Measurements from ENCODE around the gene DYNLL2. TPM values are rescaled to one million over a fixed set of nuclear protein-coding genes. Genes with fewer than 3 reads are reported as not detected.
"Not testable (repeated sequence)": the region's sequence is repeated elsewhere in the genome, so short reads cannot be mapped to it uniquely, and the experiment has no call there.

The DYNLL2 gene
- polyA plus RNA-seq, 3 donors: 84.2 to 84.8 (median 84.4) TPM

- DNase-seq (ENCODE audit: low read depth in 3 of 3, low spot score in 2 of 3): no peak
Measured at GRCh38 chr17:58097384-58098088, 14.3 kb downstream of the DYNLL2 start.

- no peak for DNase-seq (ENCODE audit: low read depth in 3 of 3, low spot score in 2 of 3)
Measured at GRCh38 chr17:58100506-58100905, 17.3 kb downstream of the DYNLL2 start.

GRCh38 chr17:58101898-58102297 lies 18.7 kb downstream of the DYNLL2 start:
- not testable (repeated sequence) for DNase-seq (ENCODE audit: low read depth in 3 of 3, low spot score in 2 of 3)

GRCh38 chr17:58105093-58105492 lies 21.9 kb downstream of the DYNLL2 start:
- DNase-seq (ENCODE audit: low read depth in 3 of 3, low spot score in 2 of 3): no peak

DNA sequence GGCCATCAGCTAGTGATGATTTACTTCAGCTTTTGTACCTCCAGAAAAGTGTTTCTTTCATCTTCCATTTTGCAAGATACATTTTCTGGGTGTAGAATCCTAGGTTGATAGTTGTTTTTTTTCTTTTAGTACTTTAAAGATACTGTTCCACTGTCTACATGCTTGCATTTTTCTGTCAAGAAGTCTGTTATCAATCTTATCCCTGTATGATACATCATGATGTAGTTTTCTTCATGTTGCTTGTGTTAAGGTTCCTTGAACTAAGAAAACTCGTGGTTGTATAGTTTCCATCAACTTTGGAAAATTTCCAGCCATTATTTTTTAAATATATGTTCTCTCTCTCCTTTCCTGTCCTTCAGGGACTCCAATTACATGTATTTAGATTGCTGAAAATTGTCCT lies 24.1 kb downstream of the DYNLL2 start:
- no peak for DNase-seq (ENCODE audit: low read depth in 3 of 3, low spot score in 2 of 3)

DNA sequence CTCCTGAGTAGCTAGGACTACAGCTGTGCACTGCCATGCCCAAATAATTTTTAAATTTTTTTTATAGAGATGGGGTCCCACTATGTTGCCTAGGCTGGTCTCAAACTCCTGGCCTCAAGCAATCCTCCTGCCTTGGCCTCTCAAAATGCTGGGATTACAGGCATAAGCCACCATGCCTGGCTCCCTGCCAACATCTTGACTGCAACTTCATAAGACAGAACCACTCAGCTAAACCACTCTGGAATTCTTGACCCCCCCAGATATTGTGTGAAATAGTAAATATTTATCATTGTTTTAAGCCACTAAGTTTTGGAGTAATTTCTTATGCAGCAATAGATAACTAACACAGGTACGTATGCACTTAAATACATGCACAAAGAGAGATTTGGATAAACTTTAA lies 26.0 kb downstream of the DYNLL2 start:
- DNase-seq (ENCODE audit: low read depth in 3 of 3, low spot score in 2 of 3): no peak

- no peak for DNase-seq (ENCODE audit: low read depth in 3 of 3, low spot score in 2 of 3)
Measured at GRCh38 chr17:58110012-58110411, 26.8 kb downstream of the DYNLL2 start.

DNA sequence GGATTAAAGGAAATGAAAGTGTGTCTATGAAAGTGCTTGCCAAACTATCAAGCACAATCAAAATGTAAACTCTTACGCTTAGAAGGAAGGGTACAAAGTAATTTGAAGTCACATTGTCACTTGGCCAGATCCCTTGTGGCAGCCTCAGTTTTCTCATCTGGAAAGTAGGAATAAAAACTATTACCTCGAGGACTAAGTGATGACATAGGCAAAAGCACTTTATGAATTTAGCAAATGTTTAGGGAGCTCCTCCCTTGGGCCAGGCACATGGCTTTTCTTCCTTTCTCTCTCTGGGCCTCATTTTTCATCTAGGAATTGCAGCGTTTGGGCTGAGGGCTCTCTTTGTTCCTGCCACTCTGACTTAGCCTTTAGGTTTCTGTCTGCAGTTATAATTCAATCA lies 28.5 kb downstream of the DYNLL2 start:
- no peak for DNase-seq (ENCODE audit: low read depth in 3 of 3, low spot score in 2 of 3)

DNA sequence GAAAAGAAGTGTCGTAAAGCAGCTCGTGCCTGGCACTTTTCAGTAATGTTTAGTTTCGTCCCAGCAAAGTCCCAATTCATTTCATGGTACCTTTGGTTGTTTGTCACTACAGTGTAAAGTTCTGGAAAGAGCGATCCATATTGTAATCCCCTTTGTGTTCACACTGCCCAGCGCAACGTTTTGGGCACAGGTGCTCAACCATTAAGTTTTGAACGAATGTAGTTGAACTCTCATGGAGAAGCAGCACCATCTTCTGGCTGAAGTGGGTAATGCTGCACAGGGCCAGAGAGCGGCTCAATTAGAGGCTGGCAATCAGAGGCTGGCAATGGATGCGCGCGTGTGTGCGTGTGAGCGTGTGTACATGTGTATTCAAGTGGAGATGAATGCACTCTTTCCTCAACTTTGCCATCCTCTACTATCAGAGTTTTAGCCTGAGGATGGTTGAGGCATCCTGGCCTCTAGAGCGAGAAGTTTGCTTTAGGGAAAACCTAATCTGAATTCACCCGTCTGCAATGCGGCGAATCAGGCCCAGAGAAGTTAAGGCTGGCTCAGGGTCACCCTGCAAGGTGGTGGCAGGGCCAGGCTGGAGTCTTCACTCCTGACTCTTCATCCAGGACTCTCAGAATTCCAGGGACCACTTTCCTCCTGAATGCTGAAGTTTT lies 29.9 kb downstream of the DYNLL2 start:
- DNase-seq (ENCODE audit: low read depth in 3 of 3, low spot score in 2 of 3): peak; percentile 61 to 62 (median 61)

- no peak for DNase-seq (ENCODE audit: low read depth in 3 of 3, low spot score in 2 of 3)
Measured at GRCh38 chr17:58113947-58114346, 30.7 kb downstream of the DYNLL2 start.

DNA sequence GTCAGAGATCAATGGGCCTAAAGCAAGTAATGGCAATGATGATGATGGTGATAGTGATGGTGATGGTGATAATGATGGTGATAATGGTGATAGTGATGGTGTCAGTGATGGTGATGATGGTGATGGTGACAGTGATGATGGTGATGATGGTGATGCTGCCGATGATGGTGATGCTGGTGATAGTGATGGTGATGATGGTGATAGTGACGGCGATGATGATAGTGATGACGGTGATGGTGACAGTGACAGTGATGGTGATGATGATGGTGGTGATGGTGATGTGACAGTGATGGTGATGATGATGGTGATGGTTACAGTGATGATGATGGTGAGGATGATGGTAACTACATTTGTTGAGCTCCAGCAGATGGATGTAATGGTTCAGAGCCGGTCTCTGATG lies 34.2 kb downstream of the DYNLL2 start:
- DNase-seq (ENCODE audit: low read depth in 3 of 3, low spot score in 2 of 3): no peak

- DNase-seq (ENCODE audit: low read depth in 3 of 3, low spot score in 2 of 3): no peak
Measured at GRCh38 chr17:58119491-58119890, 36.3 kb downstream of the DYNLL2 start.

GRCh38 chr17:58120195-58120822 lies 37.1 kb downstream of the DYNLL2 start:
- DNase-seq (ENCODE audit: low read depth in 3 of 3, low spot score in 2 of 3): peak; percentile 61 to 79 (median 77)

- no peak for DNase-seq (ENCODE audit: low read depth in 3 of 3, low spot score in 2 of 3)
Measured at GRCh38 chr17:58121925-58122324, 38.7 kb downstream of the DYNLL2 start.

DNA sequence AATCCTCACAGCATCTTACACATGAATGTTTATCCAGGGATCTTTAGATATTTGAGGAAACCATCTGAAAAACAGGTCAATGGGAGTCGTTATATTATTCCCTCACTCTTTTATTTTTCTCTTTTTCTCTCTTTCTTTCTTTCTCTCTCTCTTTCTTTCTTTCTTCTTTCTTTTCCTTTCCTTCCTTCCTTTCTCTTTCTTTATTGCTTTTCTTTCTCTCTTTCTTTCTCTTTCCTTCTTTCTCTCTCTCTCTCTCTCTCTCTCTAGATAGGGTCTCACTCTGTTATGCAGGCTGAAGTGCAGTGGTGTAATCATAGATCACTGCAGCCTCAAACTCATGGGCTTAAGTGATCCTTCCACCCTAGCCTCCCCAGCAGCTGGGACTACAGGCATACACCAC lies 44.6 kb downstream of the DYNLL2 start:
- no peak for DNase-seq (ENCODE audit: low read depth in 3 of 3, low spot score in 2 of 3)

GRCh38 chr17:58132697-58133096 lies 49.5 kb downstream of the DYNLL2 start:
- not testable (repeated sequence) for DNase-seq (ENCODE audit: low read depth in 3 of 3, low spot score in 2 of 3)

DNA sequence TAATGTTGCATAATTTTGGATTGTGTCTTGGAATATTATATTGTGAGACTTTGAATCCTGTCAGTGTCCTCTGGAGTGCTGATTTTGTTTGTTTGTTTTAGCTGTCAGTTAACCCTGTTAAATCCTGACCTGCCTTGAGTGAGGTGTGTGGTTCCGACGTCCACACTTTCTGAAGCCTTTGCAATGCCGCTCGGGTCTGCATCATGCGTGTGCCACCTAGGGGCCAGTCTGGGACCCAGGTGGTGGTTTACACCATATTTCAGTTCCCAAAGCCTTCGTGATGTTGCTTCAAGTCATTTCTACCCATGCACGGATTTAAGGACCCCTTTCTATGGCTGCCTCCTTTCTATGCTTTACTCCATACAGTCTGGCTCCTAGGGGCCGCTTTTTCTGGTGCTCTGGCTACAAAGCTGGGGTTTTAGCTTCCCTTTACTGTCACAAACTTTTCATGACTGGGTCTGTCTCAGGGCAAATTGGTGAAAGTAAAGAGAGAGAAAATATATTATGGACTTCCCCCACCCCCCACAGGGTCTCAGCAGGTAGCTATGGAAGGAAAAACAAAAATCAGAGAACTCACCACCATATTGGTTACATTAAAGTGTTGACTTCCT lies 53.6 kb downstream of the DYNLL2 start:
- DNase-seq (ENCODE audit: low read depth in 3 of 3, low spot score in 2 of 3): no peak

- DNase-seq (ENCODE audit: low read depth in 3 of 3, low spot score in 2 of 3): no peak
Measured at GRCh38 chr17:58141505-58141904, 58.3 kb downstream of the DYNLL2 start.

GRCh38 chr17:58143335-58143734 lies 60.1 kb downstream of the DYNLL2 start:
- not testable (repeated sequence) for DNase-seq (ENCODE audit: low read depth in 3 of 3, low spot score in 2 of 3)

GRCh38 chr17:58144801-58145200 lies 61.6 kb downstream of the DYNLL2 start:
- no peak for DNase-seq (ENCODE audit: low read depth in 3 of 3, low spot score in 2 of 3)
